ENCODE measurements around the gene GIGYF2. TPM values are rescaled to one million over a fixed set of nuclear protein-coding genes. Genes with fewer than 3 reads are reported as not detected.

Gene GIGYF2
- polyA plus RNA-seq, 10 donors, result 35.3 to 44.9 (median 39.3) TPM

GRCh38 chr2:232878855-232879617, 181.9 kb downstream of the GIGYF2 start:
- DNase-seq, result no peak

- no peak for DNase-seq
These were observed 182.7 kb downstream of the GIGYF2 start for GRCh38 chr2:232879618-232880494.

GRCh38 chr2:232880764-232881351, 183.7 kb downstream of the GIGYF2 start:
- DNase-seq, result no peak

- DNase-seq, result no peak
These were observed 185.0 kb downstream of the GIGYF2 start for GRCh38 chr2:232882085-232882484.

GRCh38 chr2:232882505-232883115, 185.5 kb downstream of the GIGYF2 start:
- DNase-seq, result no peak

GRCh38 chr2:232883116-232883721, 186.1 kb downstream of the GIGYF2 start:
- DNase-seq, result no peak

- no peak for DNase-seq
These were observed 186.9 kb downstream of the GIGYF2 start for GRCh38 chr2:232884001-232884421.

GRCh38 chr2:232884549-232885263, 187.6 kb downstream of the GIGYF2 start:
- no peak for DNase-seq

- DNase-seq, result no peak
These were observed 188.3 kb downstream of the GIGYF2 start for GRCh38 chr2:232885264-232885961.

- no peak for DNase-seq
These were observed 189.0 kb downstream of the GIGYF2 start for GRCh38 chr2:232886176-232886575.

- no peak for DNase-seq
These were observed 189.5 kb downstream of the GIGYF2 start for GRCh38 chr2:232886632-232887031.

- no peak for DNase-seq
These were observed 190.2 kb downstream of the GIGYF2 start for GRCh38 chr2:232887171-232887850.

GRCh38 chr2:232888099-232888836, 191.1 kb downstream of the GIGYF2 start:
- no peak for DNase-seq

GRCh38 chr2:232888839-232889529, 191.9 kb downstream of the GIGYF2 start:
- DNase-seq, result no peak

- DNase-seq, result no peak
These were observed 192.8 kb downstream of the GIGYF2 start for GRCh38 chr2:232889876-232890401.

- no peak for DNase-seq
These were observed 193.4 kb downstream of the GIGYF2 start for GRCh38 chr2:232890536-232890895.

GRCh38 chr2:232890896-232891601, 193.9 kb downstream of the GIGYF2 start:
- DNase-seq, result peak in 1 of 3 donors; percentile 3
